Heart left ventricle (tissue), 16 donors: ENCODE measurements around the gene PEX19. TPM values are rescaled to one million over a fixed set of nuclear protein-coding genes. Genes with fewer than 3 reads are reported as not detected.

ENCODE experiments used
- ATAC-seq, 4 donors: fragments of 200-7000 bp; cut with Tn5 transposase; one replicate each; pipeline ENCODE4 v1.9.1; 2020 to 2022; ENCODE audit warnings: moderate library complexity in 4 of 4, mild to moderate bottlenecking in 3 of 4, moderate number of reproducible peaks in 1 of 4
- DNase-seq, 5 donors: peaks; one replicate each; pipeline ENCODE4 v3.0.0-alpha.2; 2020
- H3K27ac ChIP-seq, 12 donors: fragments of 200-600 bp; sonication (generic) in 4 of 12; one replicate each; pipeline versions ENCODE4 v1.5.0 to v1.8.0; 2016 to 2022; ENCODE audit warnings: mild to moderate bottlenecking in 2 of 12
- H3K27me3 ChIP-seq, 9 donors: fragments of 200-600 bp; sonication (generic) in 2 of 9; one replicate each; pipeline versions ENCODE4 v1.5.1 to v1.8.0; 2016 to 2022; ENCODE audit warnings: mild to moderate bottlenecking in 3 of 9
- H3K36me3 ChIP-seq, 9 donors: fragments of 200-600 bp; sonication (generic) in 2 of 9; one replicate each; pipeline versions ENCODE4 v1.5.0 to v1.8.0; 2018 to 2022; ENCODE audit warnings: mild to moderate bottlenecking in 2 of 9
- H3K4me1 ChIP-seq, 12 donors: fragments of 200-600 bp; sonication (generic) in 4 of 12; one replicate each; pipeline versions ENCODE4 v1.5.0 to v1.8.0; 2016 to 2022; ENCODE audit warnings: mild to moderate bottlenecking in 3 of 12
- H3K4me3 ChIP-seq, 12 donors: fragments of 200-600 bp; sonication (generic) in 4 of 12; one replicate each; pipeline versions ENCODE4 v1.5.0 to v1.8.0; 2017 to 2022; ENCODE audit warnings: mild to moderate bottlenecking in 9 of 12, moderate library complexity in 4 of 12
- H3K9me3 ChIP-seq, 12 donors: fragments of 200-600 bp; sonication (generic) in 4 of 12; one replicate each; pipeline versions ENCODE4 v1.5.0 to v1.8.0; 2016 to 2022; ENCODE audit warnings: mild to moderate bottlenecking in 1 of 12
- POLR2A ChIP-seq, 2 donors: fragments of 450-650 bp; IDR thresholded peaks; one replicate each; pipeline ENCODE4 v1.6.1; 2017; ENCODE audit warnings: antibody characterized with exemption in 2 of 2, mild to moderate bottlenecking in 2 of 2, moderate library complexity in 2 of 2
- WGBS, 4 donors: extraction: QIAGEN DNeasy Blood & Tissue Kit in 2 of 4; methylation state at CpG; one replicate each; pipeline versions ENCODE4 v1.1.5 to v1.1.7; 2013 to 2018; 5-methylcytosine and 5-hydroxymethylcytosine counted together
- intact Hi-C, 10 donors: fragments of 100-400 bp; cut with DNase I; formaldehyde crosslinking; loops; one replicate each; pipeline versions ENCODE4 v1.11.1 to v1.14.2; 2022
- polyA plus RNA-seq, 2 donors: library from polyadenylated mRNA; stranded (reverse); fragments of 200-250 nt; gene quantifications; one replicate each; pipeline ENCODE4 v1.2.3, GENCODE V29; 2013
- total RNA-seq, 9 donors: library from RNA; depleted of rRNA in 2 of 9; stranded (reverse); fragments of >200 nt in 2 of 9; fragmentation: NEBNext Ultra II Directional in 3 of 9; extraction: Animal tissue kit (Norgen Biotek cat#: 25700) in 3 of 9; gene quantifications; one replicate each; pipeline versions ENCODE4 v1.1.0 to v1.2.4, GENCODE V29; 2016 to 2023
- TF ChIP-seq, protein P1 (sequence below), 12 donors: fragments of 200-600 bp; sonication (generic) in 4 of 12; IDR thresholded peaks; one replicate each; pipeline versions ENCODE4 v1.5.0 to v1.8.0; 2018 to 2022; ENCODE audit warnings: antibody characterized with exemption in 12 of 12, mild to moderate bottlenecking in 5 of 12
- donor health status: ischemic (EF 13 %, LVEDD 7.1; RV severe dilation, severe dysfunction).
- donor health status: healthy with polysubstance abuse.
- donor health status: DM: no; HTN: yes; CAD: no.
- donor health status: DM: no; HTN: no; CAD: no.
- donor health status: ischemic (EF 25% LVEDD 6.9; RV normal size, moderate dysfunction).
- donor health status: ischemic (EF 25% LVEDD 5.7; RV mildly dilated, moderate dysfunction).
- donor health status: healthy.
- donor health status: DM: yes; HTN: yes; CAD: no.
- donor health status: ischemic (EF 35%, LVEDD 5.7; RV mildly dilated, moderate dysfunction).
- donor health status: nonischemic (EF 11% LVEDD 7.7; RV severe dilation, severe dysfunction).
- donor health status: DM: yes; HTN: yes; CAD: no.
- donor health status: PGD.
- donor health status: ischemic (EF 29% LVEDD 5.4; RV normal size, mild dysfunction).
- donor health status: nonischemic (EF 23%, LVEDD 6.1; RV moderate dilation, normal function).

PEX19 gene
- total and polyA plus RNA-seq, 11 donors: 22.5 to 105 (median 85.3) TPM

GRCh38 chr1:160300173-160300572, 15.2 kb upstream of the PEX19 start:
- no peaks in the 10 kb centered on the region for H3K27me3 ChIP-seq
- H3K36me3 ChIP-seq: peaks cover 0 to 100% (median 100%) of the 10 kb centered on the region in 9 donors
- DNase-seq (no peak), ATAC-seq (no peak)
- intact Hi-C loops: no loop called here
- no peak overlapping the region for H3K4me3 ChIP-seq
- no peaks in the 10 kb centered on the region for H3K4me1 ChIP-seq
- no peak for TF ChIP-seq POLR2A (IDR thresholded peaks at IDR 0.05)
- TF ChIP-seq, protein P1, sequence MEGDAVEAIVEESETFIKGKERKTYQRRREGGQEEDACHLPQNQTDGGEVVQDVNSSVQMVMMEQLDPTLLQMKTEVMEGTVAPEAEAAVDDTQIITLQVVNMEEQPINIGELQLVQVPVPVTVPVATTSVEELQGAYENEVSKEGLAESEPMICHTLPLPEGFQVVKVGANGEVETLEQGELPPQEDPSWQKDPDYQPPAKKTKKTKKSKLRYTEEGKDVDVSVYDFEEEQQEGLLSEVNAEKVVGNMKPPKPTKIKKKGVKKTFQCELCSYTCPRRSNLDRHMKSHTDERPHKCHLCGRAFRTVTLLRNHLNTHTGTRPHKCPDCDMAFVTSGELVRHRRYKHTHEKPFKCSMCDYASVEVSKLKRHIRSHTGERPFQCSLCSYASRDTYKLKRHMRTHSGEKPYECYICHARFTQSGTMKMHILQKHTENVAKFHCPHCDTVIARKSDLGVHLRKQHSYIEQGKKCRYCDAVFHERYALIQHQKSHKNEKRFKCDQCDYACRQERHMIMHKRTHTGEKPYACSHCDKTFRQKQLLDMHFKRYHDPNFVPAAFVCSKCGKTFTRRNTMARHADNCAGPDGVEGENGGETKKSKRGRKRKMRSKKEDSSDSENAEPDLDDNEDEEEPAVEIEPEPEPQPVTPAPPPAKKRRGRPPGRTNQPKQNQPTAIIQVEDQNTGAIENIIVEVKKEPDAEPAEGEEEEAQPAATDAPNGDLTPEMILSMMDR (IDR thresholded peaks at IDR 0.05): no peak
- no peak overlapping the region for H3K27ac ChIP-seq
- 82 to 89% (median 87%) methylated on average over 7 of the region's 7 CpGs for WGBS, 4 donors
- H3K9me3 ChIP-seq: no peaks in the 10 kb centered on the region

DNA sequence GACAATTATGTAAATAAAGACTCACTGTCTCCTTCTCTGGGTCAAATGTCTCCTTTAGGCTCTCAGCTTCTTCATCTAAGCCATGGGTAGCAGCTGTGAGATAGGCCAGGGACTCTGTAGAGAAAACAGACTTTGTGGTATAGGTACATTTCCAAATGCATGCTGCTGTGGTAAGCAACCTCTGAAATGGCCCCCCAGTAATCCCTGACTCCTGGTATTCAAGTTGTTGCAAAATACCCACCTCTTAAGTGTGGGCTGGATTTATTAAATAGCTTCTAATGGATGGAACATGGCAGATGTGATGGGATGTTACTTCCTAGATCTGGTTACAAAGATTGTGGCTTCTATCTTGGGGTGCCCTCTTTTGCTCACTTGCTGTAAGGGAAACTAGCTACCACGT, 11.1 kb upstream of the PEX19 start:
- TF ChIP-seq POLR2A (IDR thresholded peaks at IDR 0.05): no peak
- TF ChIP-seq, protein P1 (IDR thresholded peaks at IDR 0.05): no peak
- Histone ChIP-seq H3K27ac (no peak overlapping the region), H3K4me3 (no peak overlapping the region), H3K4me1 (peaks cover 0 to 3% (median 0%) of the 10 kb centered on the region in 12 donors), H3K36me3 (peaks cover 11 to 100% (median 100%) of the 10 kb centered on the region in 9 donors), H3K9me3 (no peaks in the 10 kb centered on the region), H3K27me3 (no peaks in the 10 kb centered on the region)
- intact Hi-C loops: loop anchor here in 1 of 10 donors (5.0 kb wide), 1 partner anchor 36 kb away; no protein-coding TSS in a partner anchor
- ATAC-seq (no peak), DNase-seq (no peak)
- WGBS, 4 donors: 89 to 98% (median 92%) methylated on average over 1 of the region's 1 CpG

DNA sequence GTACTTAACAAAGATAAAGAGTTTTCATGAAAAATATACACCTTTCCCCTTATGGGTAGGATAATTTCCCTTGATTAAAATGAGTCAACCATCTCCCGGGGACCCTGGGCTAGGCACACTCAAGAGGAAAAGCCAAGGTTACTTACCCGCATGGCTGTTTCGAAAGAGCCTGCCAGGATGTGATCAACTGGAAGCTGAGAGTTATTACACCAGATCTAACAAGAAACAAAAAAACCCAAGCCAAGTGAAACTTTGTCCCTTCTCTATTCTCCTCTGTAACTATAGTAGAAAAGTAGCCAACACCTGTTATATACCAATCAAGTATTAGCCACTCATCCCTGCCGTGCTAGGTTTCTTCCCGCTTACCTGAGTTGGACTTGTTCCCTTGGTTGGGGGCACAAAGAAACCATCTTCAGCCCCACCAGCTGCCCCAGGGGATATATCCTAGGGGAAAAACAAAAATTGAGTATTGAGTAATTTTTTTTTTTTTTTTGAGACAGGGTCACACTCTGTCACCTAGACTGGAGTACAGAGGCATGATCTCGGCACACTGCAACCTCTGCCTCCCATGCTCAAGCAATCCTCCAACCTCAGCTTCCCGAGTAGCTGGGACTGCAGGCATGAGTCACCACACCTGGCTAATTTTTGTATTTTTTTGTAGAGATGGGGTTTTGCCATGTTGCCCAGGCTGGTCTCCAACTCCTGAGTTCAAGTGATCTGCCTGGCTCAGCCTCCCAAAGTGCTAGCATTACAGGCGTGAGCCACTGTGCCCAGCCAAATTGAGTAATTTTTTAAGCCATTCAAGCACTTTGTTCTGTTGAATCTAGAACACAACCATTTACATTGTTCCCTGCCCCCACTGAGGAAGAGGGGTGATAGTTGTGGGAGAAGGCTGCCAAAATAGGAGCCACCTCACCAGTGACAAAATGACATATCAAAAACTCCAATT, 8.4 kb upstream of the PEX19 start:
- TF ChIP-seq, protein P1 (IDR thresholded peaks at IDR 0.05): no peak
- no peak for TF ChIP-seq POLR2A (IDR thresholded peaks at IDR 0.05)
- intact Hi-C loops: loop anchor here in 5 of 10 donors (2.0 to 5.0 kb wide), 4 partner anchors 76 to 196 kb away; partner anchors contain the start of genes CASQ1 (in 4 of the 5) and IGSF8 (in 1 of the 5)
- H3K4me1 ChIP-seq: peaks cover 0 to 5% (median 0%) of the 10 kb centered on the region in 12 donors
- peaks cover 11 to 100% (median 99%) of the 10 kb centered on the region in 9 donors for H3K36me3 ChIP-seq
- H3K27ac ChIP-seq: no peak overlapping the region
- ATAC-seq (no peak), DNase-seq (no peak)
- WGBS, 4 donors: 88 to 90% (median 89%) methylated on average over 8 of the region's 8 CpGs
- H3K27me3 ChIP-seq: no peaks in the 10 kb centered on the region
- H3K4me3 ChIP-seq: no peak overlapping the region
- no peaks in the 10 kb centered on the region for H3K9me3 ChIP-seq
